GM19395 (cell line): ENCODE measurements around the gene SLC7A7.
"Not testable (repeated sequence)": the region's sequence is repeated elsewhere in the genome, so short reads cannot be mapped to it uniquely, and the experiment has no call there.

ENCODE experiments used
- ATAC-seq: cut with Tn5 transposase; IDR thresholded peaks from one replicate; pipeline ENCODE4 v1.9.1; 2021; ENCODE audit warnings: mild to moderate bottlenecking, moderate library complexity; ENCODE audit not compliant: unreplicated experiment

SLC7A7 gene

GRCh38 chr14:22814941-22815713 is at the start of gene SLC7A7:
Gene SLC7A7, minus strand, starts transcription at chr14:22815435. Its CDS starts 2,037 bp downstream, at chr14:22813398.
- peak; percentile 9 for ATAC-seq

GRCh38 chr14:22864979-22865378 is 49.7 kb upstream of the SLC7A7 start:
- no peak for ATAC-seq

- ATAC-seq, result no peak
These were observed 46.4 kb upstream of the SLC7A7 start for GRCh38 chr14:22861651-22862050.

- ATAC-seq, result not testable (repeated sequence)
These were observed 45.1 kb upstream of the SLC7A7 start for GRCh38 chr14:22860377-22860776.

- ATAC-seq, result no peak
These were observed 41.2 kb upstream of the SLC7A7 start for GRCh38 chr14:22856428-22856827.

- no peak for ATAC-seq
These were observed 39.9 kb upstream of the SLC7A7 start for GRCh38 chr14:22854963-22855724.

GRCh38 chr14:22854296-22854695 is 39.1 kb upstream of the SLC7A7 start:
- not testable (repeated sequence) for ATAC-seq

GRCh38 chr14:22852940-22853767 is 37.9 kb upstream of the SLC7A7 start:
- ATAC-seq, result peak; percentile 73

- no peak for ATAC-seq
These were observed 37.3 kb upstream of the SLC7A7 start for GRCh38 chr14:22852599-22852939.

- not testable (repeated sequence) for ATAC-seq
These were observed 36.9 kb upstream of the SLC7A7 start for GRCh38 chr14:22852178-22852577.

- ATAC-seq, result no peak
These were observed 35.9 kb upstream of the SLC7A7 start for GRCh38 chr14:22850944-22851764.

GRCh38 chr14:22849212-22849819 is 34.1 kb upstream of the SLC7A7 start:
- no peak for ATAC-seq

- ATAC-seq, result no peak
These were observed 33.3 kb upstream of the SLC7A7 start for GRCh38 chr14:22848351-22849164.

GRCh38 chr14:22847661-22848341 is 32.6 kb upstream of the SLC7A7 start:
- no peak for ATAC-seq

GRCh38 chr14:22846811-22847307 is 31.6 kb upstream of the SLC7A7 start:
- no peak for ATAC-seq

- no peak for ATAC-seq
These were observed 30.8 kb upstream of the SLC7A7 start for GRCh38 chr14:22845821-22846625.

- no peak for ATAC-seq
These were observed 29.8 kb upstream of the SLC7A7 start for GRCh38 chr14:22845103-22845394.
